Omental fat pad (tissue), 4 donors: Measurements from ENCODE around the gene N4BP2. TPM values are rescaled to one million over a fixed set of nuclear protein-coding genes. Genes with fewer than 3 reads are reported as not detected.
"Not testable (repeated sequence)": the region's sequence is repeated elsewhere in the genome, so short reads cannot be mapped to it uniquely, and the experiment has no call there.

Source experiments
- ATAC-seq: fragments of 150-250 bp; one replicate; pipeline ENCODE4 v1.9.1; 2016; ENCODE audit warnings: mild to moderate bottlenecking, moderate library complexity; ENCODE audit not compliant: low FRiP score
- DNase-seq: peaks from one replicate; pipeline ENCODE4 v3.0.0-alpha.2; 2019; ENCODE audit warnings: low spot score
- total RNA-seq, 4 donors: library from RNA; depleted of rRNA; stranded (reverse); fragments of >200 nt; gene quantifications; one replicate each; pipeline ENCODE4 v1.1.0, GENCODE V29; 2016
- TF ChIP-seq, protein P1 (sequence below), 3 donors: fragments of 450-650 bp; IDR thresholded peaks; one replicate each; pipeline ENCODE4 v1.5.1; 2016 to 2017; ENCODE audit warnings: antibody characterized with exemption in 3 of 3, mild to moderate bottlenecking in 3 of 3, moderate library complexity in 2 of 3

N4BP2 gene
- 1 to 10 TPM; 6.5 to 9.2 (median 9.0) TPM for total RNA-seq

DNA sequence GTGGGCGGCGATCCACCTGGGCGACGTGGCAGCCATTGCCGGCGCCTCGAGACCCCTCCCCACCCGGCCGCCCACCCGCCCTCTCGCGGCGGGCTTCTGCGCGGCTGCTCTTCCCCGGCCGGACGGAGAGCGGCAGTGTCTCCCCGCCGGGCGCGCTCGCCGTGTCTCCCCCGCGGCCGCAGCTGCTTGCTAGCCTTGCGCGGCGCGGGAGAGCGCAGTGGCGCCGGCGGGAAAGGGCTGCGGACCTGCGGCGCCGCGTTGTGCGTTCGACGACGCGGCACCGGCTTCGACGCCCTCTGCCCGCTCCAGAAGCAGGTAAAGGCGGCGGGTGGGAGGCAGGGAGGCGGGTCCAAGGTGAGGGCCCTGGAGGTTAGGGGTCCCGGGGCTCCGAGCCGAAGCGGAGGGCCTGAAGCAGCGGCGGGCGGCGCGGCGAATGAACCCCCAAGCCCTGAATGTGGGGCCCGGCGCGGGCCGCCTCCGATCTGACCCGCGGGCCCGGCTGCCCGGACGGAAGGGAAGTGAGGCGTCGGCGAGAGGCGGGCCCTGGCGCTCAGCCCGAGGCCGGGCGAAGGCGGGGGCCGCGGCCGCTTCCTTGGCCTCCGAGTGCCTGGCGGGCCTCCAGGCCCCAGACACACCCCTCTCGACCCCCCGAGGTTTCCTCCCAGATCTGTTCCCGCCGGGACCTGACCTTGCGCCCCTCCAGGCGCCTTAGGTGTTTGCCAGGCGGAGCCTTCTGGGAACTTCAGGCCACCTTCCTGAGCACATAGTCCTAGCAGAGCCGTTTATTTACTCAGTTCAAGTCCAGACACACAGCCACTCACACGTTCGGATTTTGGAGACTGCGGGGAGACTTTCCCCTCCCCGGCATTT, at the start of gene N4BP2:
Gene N4BP2, plus strand, starts transcription at position 135 of the 870 bp plus-strand sequence. CDS start 40,491 bp downstream, outside the sequence.
- DNase-seq = peak; percentile 41
- peak; percentile 84 for ATAC-seq
- TF ChIP-seq, protein P1, sequence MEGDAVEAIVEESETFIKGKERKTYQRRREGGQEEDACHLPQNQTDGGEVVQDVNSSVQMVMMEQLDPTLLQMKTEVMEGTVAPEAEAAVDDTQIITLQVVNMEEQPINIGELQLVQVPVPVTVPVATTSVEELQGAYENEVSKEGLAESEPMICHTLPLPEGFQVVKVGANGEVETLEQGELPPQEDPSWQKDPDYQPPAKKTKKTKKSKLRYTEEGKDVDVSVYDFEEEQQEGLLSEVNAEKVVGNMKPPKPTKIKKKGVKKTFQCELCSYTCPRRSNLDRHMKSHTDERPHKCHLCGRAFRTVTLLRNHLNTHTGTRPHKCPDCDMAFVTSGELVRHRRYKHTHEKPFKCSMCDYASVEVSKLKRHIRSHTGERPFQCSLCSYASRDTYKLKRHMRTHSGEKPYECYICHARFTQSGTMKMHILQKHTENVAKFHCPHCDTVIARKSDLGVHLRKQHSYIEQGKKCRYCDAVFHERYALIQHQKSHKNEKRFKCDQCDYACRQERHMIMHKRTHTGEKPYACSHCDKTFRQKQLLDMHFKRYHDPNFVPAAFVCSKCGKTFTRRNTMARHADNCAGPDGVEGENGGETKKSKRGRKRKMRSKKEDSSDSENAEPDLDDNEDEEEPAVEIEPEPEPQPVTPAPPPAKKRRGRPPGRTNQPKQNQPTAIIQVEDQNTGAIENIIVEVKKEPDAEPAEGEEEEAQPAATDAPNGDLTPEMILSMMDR (IDR thresholded peaks at IDR 0.05) = no peak

DNA sequence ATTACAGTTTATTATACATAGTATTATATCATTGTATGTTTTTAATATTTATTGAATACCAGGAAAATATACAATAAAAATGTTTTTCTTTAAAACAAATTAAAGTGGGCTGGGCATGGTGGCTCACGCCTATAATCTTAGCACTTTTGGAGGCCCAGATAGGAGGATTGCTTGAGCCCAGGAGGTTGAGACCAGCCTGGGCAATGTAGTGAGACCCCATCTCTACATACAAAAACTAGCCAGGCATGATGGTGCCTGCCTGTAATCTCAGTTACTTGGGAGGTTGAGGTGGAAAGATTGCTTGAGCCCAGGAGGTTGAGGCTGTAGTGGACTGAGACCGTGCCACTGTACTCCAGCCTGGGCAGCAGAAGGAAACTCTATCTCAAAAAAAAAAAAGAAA, 40.6 kb upstream of the N4BP2 start:
- TF ChIP-seq, protein P1 (IDR thresholded peaks at IDR 0.05) = no peak
- DNase-seq (no peak), ATAC-seq (no peak)

DNA sequence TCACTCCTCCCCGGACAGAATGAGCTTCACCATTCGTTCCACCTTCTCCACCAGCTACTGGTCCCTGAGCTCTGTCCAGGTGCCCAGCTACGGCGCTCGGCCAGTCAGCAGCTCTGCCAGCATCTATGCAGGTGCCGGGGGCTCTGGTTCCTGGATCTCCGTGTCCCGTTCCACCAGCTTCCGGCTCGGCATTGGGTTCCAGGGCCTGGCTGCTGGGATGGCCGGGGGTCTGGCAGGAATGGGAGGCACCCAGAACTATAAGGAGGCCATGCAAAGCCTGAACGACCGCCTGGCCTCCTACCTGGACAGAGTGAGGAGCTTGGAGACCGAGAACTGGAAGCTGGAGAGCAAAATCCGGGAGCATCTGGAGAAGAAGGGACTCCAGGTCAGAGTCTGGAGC, 36.4 kb upstream of the N4BP2 start:
- no peak for ATAC-seq
- DNase-seq = no peak
- TF ChIP-seq, protein P1 (IDR thresholded peaks at IDR 0.05) = no peak

DNA sequence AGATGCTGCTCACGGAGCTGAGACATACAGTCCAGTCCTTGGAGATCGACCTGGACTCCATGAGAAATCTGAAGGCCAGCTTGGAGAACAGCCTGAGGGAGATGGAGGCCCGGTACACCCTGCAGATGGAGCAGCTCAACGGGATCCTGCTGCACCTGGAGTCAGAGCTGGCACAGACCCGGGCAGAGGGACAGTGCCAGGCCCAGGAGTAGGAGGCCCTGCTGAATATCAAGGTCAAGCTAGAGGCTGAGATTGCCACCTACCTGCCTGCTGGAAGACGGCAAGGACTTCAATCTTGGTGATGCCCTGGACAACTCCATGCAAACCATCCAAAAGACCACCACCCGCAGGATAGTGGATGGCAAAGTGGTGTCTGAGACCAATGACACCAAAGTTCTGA, 35.5 kb upstream of the N4BP2 start:
- not testable (repeated sequence) for DNase-seq, ATAC-seq

DNA sequence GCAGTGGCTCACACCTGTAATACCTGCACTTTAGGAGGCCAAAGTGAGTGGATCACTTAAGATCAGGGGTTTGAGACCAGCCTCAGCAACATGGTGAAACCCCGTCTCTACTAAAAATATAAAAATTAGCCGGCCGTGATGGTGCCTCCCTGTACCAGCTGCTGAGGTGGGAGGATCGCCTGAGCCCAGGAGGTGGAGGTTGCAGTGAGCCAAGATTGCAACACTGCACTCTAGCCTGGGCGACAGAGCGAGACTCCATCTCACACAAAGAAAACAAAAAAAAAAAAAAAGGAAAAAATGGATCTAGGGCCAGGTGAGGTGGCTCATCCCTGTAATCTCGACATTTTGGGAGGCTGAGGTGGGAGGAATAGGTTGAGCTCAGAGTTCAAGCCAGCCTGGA, 32.6 kb upstream of the N4BP2 start:
- ATAC-seq = not testable (repeated sequence)

DNA sequence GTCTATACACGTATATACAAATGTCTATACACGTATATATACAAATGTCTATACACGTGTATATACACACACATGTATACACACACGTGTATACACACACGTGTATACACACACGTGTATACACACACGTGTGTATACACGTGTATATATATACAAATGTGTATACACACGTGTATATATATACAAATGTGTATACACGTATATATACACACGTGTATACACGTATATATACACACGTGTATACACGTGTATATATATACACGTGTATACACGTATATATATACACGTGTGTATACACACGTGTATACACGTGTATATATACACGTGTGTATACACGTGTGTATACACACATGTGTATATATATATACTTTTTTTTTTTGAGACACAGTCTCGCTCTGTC, 23.9 kb upstream of the N4BP2 start:
- no peak for ATAC-seq
- no peak for DNase-seq

More for the DNA sequence above, 32.6 kb upstream of the N4BP2 start:
- not testable (repeated sequence) for DNase-seq

DNA sequence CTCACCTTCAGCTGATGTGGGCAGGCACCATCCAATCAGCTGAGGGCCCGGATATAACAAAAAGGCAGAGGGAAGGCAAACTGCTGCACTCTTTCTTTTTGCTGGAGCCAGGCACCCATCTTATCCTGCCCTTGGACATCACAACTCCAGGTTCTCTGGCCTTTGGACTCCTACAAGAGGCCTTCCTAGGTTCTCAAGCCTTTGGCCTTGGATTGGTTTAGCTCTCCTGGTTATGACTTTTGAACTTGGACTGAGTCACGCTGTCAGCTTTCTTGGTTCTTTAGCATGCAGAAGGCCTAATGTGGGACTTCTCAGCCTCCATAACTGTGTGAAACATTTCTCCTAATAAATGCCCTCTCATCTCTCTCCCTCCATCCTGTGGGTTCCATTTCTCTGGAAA, 23.0 kb upstream of the N4BP2 start:
- ATAC-seq = no peak
- TF ChIP-seq, protein P1 (IDR thresholded peaks at IDR 0.05) = no peak
- DNase-seq = no peak

More for the DNA sequence above, 23.9 kb upstream of the N4BP2 start:
- TF ChIP-seq, protein P1 (IDR thresholded peaks at IDR 0.05) = no peak

DNA sequence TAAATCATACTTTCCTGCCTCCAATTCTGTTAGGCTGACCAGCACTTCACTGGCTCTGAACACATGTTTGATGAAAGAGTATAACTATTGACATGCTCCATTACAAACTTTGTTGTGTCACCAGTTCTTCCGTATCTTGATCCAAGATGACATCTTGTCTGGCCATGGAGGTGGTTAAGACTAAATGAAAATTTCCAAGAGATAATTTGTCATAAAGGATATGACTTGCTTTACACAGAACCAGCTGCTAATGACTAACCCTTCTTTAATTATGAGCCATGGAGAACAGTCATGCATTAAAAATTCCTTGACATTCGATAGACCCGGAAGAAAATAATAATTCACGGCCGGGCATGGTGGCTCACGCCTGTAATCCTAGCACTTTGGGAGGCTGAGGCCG, 17.7 kb upstream of the N4BP2 start:
- TF ChIP-seq, protein P1 (IDR thresholded peaks at IDR 0.05) = no peak
- no peak for ATAC-seq
- no peak for DNase-seq
